Activated CD8-positive, alpha-beta memory T cell treated with anti-CD3 and anti-CD28 coated beads, Interleukin-2, amount 50 U/mL, for 24 hours (primary cell): Measurements from ENCODE around the gene LTO1.
"Not testable (repeated sequence)": the region's sequence is repeated elsewhere in the genome, so short reads cannot be mapped to it uniquely, and the experiment has no call there.

Experiments
- DNase-seq: peaks from one replicate; pipeline ENCODE4 v3.0.0-alpha.2; 2020; ENCODE audit errors: extremely low read depth

Gene LTO1

GRCh38 chr11:69634590-69634989 is 40.6 kb downstream of the LTO1 start:
- no peak for DNase-seq

GRCh38 chr11:69634069-69634468 is 41.1 kb downstream of the LTO1 start:
- no peak for DNase-seq

- no peak for DNase-seq
Observed at GRCh38 chr11:69632900-69633299, 42.3 kb downstream of the LTO1 start.

- no peak for DNase-seq
Observed at GRCh38 chr11:69630424-69630823, 44.7 kb downstream of the LTO1 start.

- no peak for DNase-seq
Observed at GRCh38 chr11:69630017-69630416, 45.1 kb downstream of the LTO1 start.

GRCh38 chr11:69627551-69627950 is 47.6 kb downstream of the LTO1 start:
- no peak for DNase-seq

GRCh38 chr11:69625476-69625875 is 49.7 kb downstream of the LTO1 start:
- no peak for DNase-seq

- no peak for DNase-seq
Observed at GRCh38 chr11:69624293-69624692, 50.9 kb downstream of the LTO1 start.

- DNase-seq: not testable (repeated sequence)
Observed at GRCh38 chr11:69622097-69622681, 53.0 kb downstream of the LTO1 start.

GRCh38 chr11:69620683-69621290 is 54.4 kb downstream of the LTO1 start:
- no peak for DNase-seq

GRCh38 chr11:69618237-69618636 is 56.9 kb downstream of the LTO1 start:
- DNase-seq: no peak

GRCh38 chr11:69617682-69618081 is 57.5 kb downstream of the LTO1 start:
- DNase-seq: no peak

GRCh38 chr11:69617220-69617619 is 57.9 kb downstream of the LTO1 start:
- no peak for DNase-seq
